Measurements from ENCODE around the gene HIP1R. TPM values are rescaled to one million over a fixed set of nuclear protein-coding genes. Genes with fewer than 3 reads are reported as not detected.

HIP1R gene
- polyA plus RNA-seq, 1 donor from 2014 or later, result 58.3 TPM

Other genes with a start within 250 kb of the HIP1R start
- not detected for gene HCAR2, start 132.1 kb upstream of the HIP1R start, polyA plus RNA-seq
- gene HCAR3, start 118.6 kb upstream of the HIP1R start, polyA plus RNA-seq, result not detected
- gene HCAR1, start 104.6 kb upstream of the HIP1R start, polyA plus RNA-seq, result not detected
- gene DENR, start 82.6 kb upstream of the HIP1R start, polyA plus RNA-seq, result 68.1 TPM
- gene CCDC62, start 60.9 kb upstream of the HIP1R start, polyA plus RNA-seq, result 1.3 TPM
- 48.1 TPM for gene VPS37B, start 60.7 kb downstream of the HIP1R start, polyA plus RNA-seq
- gene ABCB9, start 131.0 kb downstream of the HIP1R start, polyA plus RNA-seq, result 0.93 TPM
- 20.2 TPM for gene OGFOD2, start 139.8 kb downstream of the HIP1R start, polyA plus RNA-seq
- gene ARL6IP4, start 145.2 kb downstream of the HIP1R start, polyA plus RNA-seq, result 296 TPM

All from IgD-negative memory B cell (primary cell).